GM12874 (cell line): ENCODE data around the gene PMF1.

Experiments used
- TF ChIP-seq, protein P1 (sequence below): IDR thresholded peaks from 2 replicates; pipeline ENCODE4 v1.5.1; 2011; ENCODE audit warnings: low read depth, mild to moderate bottlenecking, control low read depth, low read length, moderate library complexity; ENCODE audit not compliant: insufficient read depth

The PMF1 gene

DNA sequence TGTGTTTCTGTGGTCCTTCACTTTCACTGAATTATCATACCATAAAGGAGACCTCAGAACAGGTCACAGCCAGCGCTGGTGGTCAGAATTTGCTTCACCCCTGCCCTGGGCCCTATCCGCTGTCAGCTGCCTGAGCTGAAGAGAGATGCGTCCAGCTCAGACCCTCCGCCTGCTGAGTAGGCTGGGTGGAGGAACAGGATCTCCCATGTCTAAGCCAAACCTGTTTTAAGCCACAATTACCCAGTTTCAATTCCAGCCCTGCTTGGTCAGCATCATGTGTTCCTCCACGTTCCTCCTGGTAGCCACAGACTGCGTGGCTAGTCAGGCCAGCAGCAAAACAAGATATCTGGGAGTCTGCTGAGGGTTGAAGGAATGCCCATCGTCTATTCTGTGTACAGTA is 15.7 kb downstream of the PMF1 start:
- TF ChIP-seq, protein P1, sequence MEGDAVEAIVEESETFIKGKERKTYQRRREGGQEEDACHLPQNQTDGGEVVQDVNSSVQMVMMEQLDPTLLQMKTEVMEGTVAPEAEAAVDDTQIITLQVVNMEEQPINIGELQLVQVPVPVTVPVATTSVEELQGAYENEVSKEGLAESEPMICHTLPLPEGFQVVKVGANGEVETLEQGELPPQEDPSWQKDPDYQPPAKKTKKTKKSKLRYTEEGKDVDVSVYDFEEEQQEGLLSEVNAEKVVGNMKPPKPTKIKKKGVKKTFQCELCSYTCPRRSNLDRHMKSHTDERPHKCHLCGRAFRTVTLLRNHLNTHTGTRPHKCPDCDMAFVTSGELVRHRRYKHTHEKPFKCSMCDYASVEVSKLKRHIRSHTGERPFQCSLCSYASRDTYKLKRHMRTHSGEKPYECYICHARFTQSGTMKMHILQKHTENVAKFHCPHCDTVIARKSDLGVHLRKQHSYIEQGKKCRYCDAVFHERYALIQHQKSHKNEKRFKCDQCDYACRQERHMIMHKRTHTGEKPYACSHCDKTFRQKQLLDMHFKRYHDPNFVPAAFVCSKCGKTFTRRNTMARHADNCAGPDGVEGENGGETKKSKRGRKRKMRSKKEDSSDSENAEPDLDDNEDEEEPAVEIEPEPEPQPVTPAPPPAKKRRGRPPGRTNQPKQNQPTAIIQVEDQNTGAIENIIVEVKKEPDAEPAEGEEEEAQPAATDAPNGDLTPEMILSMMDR: no peak

DNA sequence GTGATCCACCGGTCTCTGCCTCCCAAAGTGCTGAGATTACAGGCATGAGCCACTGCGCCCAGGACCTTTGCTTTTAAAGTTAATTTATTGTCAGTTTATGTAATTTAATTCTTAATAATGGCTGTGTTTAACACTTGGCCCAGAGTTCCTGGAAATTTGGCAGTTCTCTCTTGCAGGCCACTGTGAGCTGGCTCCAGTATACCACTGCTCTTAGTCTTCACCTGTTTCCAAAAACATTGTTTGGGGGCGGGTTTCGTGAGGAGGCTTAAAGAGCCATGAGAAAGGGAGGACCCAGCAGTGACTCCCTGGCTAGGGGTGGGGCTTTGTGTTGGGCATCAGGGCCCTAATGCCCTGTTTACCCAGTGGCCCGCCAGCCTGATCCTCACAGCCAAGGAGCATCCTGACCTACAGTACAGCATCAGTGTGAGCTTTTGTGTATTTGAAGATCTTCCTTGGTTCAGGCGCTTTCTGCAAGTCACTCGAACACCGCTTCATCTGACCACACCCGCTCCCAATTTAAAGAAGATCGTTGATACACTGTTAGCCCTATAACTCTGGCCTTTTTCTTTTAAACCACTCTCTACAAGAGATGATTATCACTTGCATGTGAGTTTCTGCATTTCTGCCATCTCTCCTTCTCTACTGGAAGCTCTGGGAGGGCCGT is 17.1 kb downstream of the PMF1 start:
- TF ChIP-seq, protein P1: no peak

DNA sequence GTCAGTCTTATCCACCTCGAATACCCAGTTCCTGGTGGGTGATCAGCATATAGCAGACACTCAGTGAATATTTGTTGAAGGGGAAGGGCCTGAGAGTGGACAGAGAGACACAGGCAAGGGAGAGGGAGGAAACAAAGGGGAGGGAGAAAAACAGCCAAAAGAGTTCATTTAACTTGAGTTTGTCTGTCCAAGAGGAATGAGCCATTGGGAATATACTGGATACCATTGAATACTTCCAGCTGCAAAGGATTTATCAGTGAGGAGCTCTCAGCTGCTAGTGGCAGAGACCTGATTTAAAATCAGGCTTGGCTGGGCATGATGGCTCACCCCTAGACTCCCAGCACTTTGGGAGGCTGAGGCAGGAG is 17.6 kb downstream of the PMF1 start:
- TF ChIP-seq, protein P1: no peak

DNA sequence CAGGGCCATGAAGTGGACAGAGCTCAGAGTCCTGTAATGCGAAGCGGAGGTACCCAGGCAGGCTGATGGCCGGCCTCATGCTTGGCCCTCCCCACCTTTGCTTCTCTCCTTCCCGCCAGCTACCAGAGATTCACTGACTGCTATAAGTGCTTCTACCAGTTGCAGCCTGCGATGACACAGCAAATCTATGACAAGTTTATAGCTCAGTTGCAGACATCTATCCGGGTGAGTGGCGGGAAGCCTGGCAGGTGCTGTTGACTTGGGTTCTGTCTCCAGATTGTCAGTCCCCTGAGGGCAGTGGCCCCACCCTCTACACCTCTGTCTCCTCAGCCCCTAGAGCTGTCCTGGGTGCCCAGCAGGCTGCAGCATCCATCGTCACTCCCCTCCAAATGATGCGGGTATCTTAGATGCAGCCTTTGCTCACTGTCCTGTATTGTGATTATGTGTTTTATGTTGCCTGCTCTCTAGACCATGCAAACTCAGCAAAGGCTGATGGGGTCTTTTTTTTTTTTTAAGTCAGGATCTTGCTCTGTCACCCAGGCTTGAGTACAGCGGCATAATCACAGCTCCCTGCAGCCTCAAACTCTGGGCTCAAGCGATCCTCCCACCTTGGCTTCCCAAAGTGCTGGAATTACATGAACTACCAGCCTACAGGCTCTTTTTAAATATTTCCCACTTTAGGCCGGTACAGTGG is 19.5 kb downstream of the PMF1 start:
- TF ChIP-seq, protein P1: no peak

DNA sequence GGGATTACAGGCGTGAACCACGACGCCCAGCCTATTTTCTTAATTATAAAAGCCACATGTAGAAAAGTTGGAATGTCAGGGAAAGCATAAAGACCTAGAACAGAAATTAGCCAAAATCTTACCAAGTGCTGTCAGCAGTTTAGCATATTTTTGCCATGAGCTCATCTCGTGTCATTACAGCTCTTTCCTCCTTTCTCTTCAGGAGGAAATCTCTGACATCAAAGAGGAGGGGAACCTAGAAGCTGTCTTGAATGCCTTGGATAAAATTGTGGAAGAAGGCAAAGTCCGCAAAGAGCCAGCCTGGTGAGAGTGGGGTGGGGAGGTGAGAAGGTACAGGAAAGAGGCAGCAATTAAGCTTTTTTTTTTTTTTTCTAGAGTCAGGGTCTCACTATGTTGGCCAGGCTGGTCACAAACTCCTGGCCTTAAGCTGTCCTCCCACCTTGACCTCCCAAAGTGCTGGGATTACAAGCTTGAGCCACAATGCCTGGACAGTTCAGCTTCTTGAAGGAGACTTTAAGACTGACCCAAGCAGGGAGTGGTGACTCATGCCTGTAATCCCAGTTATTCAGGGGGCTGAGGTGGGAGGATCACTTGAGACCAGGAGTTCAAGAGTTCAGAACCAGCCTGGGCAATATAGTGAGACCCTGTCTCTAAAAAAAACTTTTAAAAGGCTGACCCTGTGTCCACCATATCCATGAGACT is 20.8 kb downstream of the PMF1 start:
- TF ChIP-seq, protein P1: no peak

DNA sequence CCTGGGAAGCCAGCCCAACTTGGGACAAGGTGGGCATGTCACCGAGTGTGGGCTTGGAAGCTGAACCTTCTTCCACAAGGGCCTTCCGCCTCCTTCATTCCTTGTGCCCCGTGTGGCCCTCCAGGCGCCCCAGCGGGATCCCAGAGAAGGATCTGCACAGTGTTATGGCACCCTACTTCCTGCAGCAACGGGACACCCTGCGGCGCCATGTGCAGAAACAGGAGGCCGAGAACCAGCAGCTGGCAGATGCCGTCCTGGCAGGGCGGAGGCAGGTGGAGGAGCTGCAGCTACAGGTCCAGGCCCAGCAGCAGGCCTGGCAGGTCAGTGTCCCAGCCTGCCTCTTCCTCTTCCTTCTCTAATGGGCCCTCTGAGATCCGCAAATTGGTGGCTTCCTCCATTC is 23.4 kb downstream of the PMF1 start:
- TF ChIP-seq, protein P1: no peak

DNA sequence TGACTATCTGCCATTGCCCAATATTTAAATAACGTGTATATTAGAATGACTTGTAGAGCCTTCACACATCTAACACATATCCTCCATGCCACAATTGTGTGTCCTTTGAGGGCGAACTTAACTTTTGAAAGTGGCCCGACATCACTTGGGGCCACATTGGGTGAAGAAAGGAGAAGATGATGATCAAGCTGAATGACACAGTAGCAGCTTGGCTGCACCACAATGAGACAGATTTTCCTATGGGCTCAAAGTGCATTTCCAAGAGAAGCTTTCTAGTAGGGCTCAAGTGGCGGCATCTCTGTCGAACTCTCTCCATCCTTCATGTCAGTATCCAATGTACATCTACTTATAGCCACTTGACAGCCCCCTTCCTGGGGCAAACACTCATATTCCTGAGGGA is 25.4 kb downstream of the PMF1 start:
- TF ChIP-seq, protein P1: no peak
